NOMO-1 treated with dmso at 0.1 percent for 144 hours (cell line): ENCODE data around the gene TMEFF2.

Experiments used
- DNase-seq: peaks from one replicate; lab custom pipeline; 2025; ENCODE audit not compliant: unreplicated experiment; lab: John Stamatoyannopoulos, UW

The TMEFF2 gene

GRCh38 chr2:192023006-192023405, 171.7 kb downstream of the TMEFF2 start:
- DNase-seq: no peak

- no peak for DNase-seq
These were observed 176.9 kb downstream of the TMEFF2 start for GRCh38 chr2:192017844-192018243.

DNA sequence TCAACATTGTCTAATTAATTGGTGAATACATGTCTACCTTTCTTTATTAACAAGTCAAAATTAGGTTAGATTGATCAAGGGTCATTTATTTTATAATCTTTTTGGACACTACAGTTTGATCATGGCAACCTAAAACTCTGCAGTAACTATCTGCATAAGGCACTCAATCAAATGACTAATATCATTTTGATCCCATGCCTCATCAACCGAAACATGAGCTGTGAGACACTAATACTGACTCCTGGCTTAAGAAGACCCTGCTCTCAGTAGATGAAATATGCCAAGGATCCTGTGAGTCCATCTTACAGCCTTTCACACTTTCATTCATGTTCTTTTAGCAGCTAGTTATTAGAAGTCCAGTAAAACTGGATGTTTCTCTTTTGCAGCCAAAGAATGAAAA, 178.5 kb downstream of the TMEFF2 start:
- DNase-seq: no peak

DNA sequence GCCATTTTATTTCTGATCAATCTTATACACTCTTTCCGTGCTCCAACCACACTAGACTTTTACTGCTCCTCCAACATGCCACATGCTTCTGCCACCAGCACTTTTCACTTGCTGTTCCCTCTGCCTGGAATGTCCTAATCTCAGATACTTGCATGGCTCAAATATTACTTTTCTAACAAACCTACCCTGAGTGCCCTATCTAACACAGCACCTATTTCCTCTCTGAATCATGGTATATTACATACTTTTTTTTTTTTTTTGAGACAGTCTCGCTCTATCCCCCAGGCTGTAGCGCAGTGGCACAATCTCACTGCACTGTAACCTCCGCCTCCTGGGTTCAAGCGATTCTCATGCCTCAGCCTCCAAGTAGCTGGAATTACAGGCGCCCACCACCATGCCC, 181.5 kb downstream of the TMEFF2 start:
- DNase-seq: no peak

GRCh38 chr2:192011196-192011595, 183.5 kb downstream of the TMEFF2 start:
- DNase-seq: no peak

- no peak for DNase-seq
These were observed 184.7 kb downstream of the TMEFF2 start for GRCh38 chr2:192010073-192010472.

DNA sequence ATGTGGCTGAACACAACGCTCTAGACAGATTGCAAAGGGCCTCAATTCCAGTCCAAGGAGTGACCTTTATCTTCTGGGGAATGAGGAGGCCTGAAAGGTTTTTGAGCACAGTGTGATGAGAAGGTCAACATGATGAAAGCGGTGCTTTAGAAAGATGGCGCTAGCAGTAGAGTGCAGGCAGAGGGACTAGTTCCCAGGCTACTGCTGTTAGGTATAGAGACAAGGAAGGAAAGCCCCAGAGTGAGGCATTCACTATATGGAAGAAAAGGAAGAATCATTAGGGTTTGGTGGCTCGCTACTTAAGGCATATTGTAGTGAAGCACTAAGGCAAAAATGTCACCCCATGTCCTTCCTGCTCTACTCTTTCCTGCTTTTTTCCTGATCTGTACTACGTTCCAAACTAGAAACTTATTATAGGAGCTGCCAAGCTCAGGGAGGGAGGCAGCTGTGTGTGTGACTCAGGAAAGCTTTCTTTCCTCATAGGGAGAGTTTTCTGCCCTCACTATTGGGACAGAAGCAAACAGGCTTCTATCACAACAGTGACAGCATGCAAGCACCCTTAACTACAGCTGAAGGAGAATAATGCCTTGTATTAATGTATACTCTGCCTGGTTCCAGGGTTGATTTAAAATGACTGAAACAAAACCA, 187.0 kb downstream of the TMEFF2 start:
- no peak for DNase-seq

- DNase-seq: no peak
These were observed 189.5 kb downstream of the TMEFF2 start for GRCh38 chr2:192005211-192005610.

DNA sequence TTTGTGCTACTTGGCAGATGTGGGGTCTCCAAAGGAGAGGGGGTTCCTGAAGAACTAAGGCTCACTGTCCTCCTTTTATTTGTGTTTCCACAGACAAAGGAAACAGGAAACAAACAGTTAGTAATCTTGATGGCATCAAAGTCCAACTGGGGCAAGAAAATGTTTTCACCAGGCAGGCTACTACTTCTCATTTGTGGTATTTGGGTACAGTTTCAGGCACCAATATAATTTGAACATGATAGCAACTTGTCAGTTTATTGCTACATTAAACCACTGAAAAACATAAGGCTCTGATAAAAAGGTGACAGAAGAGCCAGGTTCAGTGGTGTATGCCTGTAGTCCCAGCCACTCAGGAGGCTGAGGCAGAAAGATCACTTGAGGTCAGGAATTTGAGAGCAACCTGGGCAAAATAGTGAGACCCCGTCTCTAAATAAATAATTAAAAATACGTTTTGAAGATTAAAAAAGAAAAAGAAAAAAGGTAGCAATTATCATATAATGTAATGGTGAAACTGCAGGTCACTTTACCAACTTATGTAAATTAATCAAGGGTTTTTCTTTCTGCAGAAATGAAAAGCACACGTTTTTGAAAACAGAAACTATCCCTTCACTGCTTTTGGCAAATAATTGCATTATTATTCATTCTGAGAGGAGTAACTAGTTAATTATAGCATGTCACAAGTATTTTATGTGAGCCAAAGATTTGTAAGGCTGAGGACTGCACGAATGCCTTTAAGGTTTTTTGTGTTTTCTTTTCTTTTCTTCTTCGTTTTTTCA, 190.4 kb downstream of the TMEFF2 start:
- no peak for DNase-seq

DNA sequence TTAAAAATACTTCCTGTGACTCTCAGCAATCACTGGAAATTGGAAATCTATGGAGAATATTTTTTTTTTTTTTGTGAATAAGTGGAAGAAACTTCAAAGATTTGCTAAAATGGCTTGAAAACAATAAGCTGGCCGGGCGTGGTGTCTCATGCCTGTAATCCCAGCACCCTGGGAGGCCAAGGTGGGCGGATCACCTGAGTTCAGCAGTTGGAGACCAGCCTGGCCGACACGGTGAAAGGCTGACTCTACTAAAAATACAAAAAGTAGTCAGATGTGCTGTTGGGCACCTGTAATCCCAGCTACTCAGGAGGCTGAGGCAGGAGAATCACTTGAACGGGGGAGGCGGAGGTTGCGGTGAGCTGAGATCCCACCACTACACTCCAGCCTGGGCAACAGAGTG, 192.3 kb downstream of the TMEFF2 start:
- DNase-seq: no peak

- DNase-seq: no peak
These were observed 194.3 kb downstream of the TMEFF2 start for GRCh38 chr2:192000196-192000980.

GRCh38 chr2:191999101-191999841, 195.5 kb downstream of the TMEFF2 start:
- no peak for DNase-seq

- no peak for DNase-seq
These were observed 199.4 kb downstream of the TMEFF2 start for GRCh38 chr2:191995285-191995684.

GRCh38 chr2:191994749-191995148, 200.0 kb downstream of the TMEFF2 start:
- no peak for DNase-seq

GRCh38 chr2:191991442-191991841, 203.3 kb downstream of the TMEFF2 start:
- no peak for DNase-seq

DNA sequence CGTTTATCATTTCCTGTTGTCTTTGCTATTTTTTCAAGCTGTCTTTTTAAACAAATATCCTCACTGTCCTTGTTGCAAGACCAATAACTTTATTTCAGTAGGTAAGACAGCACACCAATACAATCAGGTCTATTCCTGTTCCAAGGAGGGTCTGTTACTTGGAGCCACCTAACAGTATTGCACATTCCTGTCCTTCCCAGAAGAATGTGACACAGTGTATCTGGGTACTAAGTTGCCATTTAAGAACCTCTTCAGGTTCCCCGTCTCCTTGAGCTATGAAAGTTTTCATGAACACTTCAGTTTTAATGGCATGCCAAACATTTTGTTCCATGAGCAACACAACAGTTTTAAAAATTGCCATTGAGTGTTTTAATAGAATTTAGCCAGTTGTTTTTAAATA, 209.0 kb downstream of the TMEFF2 start:
- no peak for DNase-seq

DNA sequence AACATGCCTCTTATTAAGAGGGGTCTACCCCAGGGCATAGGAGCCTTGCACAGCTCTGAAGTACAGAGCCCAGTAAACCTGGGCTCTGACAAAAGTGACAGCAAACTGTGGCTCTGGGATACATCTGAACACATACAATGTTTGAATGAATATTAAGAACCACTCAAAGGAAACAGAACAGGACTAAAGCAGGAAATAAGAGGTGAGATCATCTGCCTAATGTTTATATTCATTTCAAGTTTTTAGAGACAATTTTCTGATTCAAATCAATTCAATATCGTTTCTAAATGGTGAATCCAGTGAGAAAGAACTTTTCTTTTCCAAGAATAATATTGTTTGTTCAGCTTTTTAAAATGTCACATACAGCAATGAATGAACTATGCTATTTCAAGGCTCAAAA, 211.1 kb downstream of the TMEFF2 start:
- no peak for DNase-seq

GRCh38 chr2:191983186-191983585, 211.5 kb downstream of the TMEFF2 start:
- DNase-seq: no peak

GRCh38 chr2:191981706-191982105, 213.0 kb downstream of the TMEFF2 start:
- DNase-seq: no peak

DNA sequence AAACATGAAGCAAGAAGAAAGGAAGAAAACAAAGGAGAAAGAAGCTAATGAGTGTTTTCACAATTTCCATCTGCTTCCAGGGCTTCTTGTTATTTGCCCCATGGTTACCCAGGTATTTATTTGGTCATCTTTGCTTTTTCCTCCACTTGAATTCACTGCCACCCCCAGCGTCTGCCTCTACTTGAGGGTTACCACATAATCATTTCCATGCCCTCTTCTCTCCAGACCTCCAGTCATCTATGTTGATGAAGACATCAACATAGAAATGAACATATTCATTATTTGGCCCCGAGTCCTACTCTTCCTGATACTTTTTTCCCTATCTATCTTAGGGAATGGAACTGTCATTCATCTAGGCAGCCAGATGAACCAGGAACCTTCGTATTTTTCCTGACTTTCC, 214.2 kb downstream of the TMEFF2 start:
- DNase-seq: no peak

- no peak for DNase-seq
These were observed 215.5 kb downstream of the TMEFF2 start for GRCh38 chr2:191979221-191979730.
